Measurements from ENCODE around the gene SLC22A23. TPM values are rescaled to one million over a fixed set of nuclear protein-coding genes. Genes with fewer than 3 reads are reported as not detected.
A peak's percentile ranks its signal among the peaks of the same experiment; 100 is the strongest.

SLC22A23 gene
- total and polyA plus RNA-seq, 12 donors: 2.3 to 18.5 (median 5.3) TPM

GRCh38 chr6:3305216-3305565 lies 151.7 kb downstream of the SLC22A23 start:
- H3K4me1 ChIP-seq (replicated peaks in 1 of 2): no peaks in the 10 kb centered on the region
- intact Hi-C loops (cut with DNase I): no loop called here
- H3K4me3 ChIP-seq: no peak overlapping the region
- DNase-seq: peak in 1 of 7 donors; percentile 5
- TF ChIP-seq POLR2A (IDR thresholded peaks at IDR 0.05) (no peak), CTCF (IDR thresholded peaks at IDR 0.05) (no peak)
- WGBS, 4 donors: 87 to 97% (median 96%) methylated on average over 8 of the region's 8 CpGs
- H3K9me3 ChIP-seq (replicated peaks in 1 of 3): no peaks in the 10 kb centered on the region
- H3K27me3 ChIP-seq: no peaks in the 10 kb centered on the region
- H3K27ac ChIP-seq: no peak overlapping the region
- no peaks in the 10 kb centered on the region for H3K36me3 ChIP-seq (replicated peaks in 1 of 2)

- Histone ChIP-seq H3K27ac (no peak overlapping the region), H3K27me3 (no peaks in the 10 kb centered on the region), H3K9me3 (replicated peaks in 1 of 3) (no peaks in the 10 kb centered on the region), H3K4me3 (no peak overlapping the region), H3K4me1 (replicated peaks in 1 of 2) (no peaks in the 10 kb centered on the region), H3K36me3 (replicated peaks in 1 of 2) (no peaks in the 10 kb centered on the region)
- intact Hi-C loops (cut with DNase I): no loop called here
- WGBS, 4 donors: 90 to 93% (median 92%) methylated on average over 13 to 16 of the region's 16 CpGs
- peak in 1 of 7 donors; percentile 4 for DNase-seq
- TF ChIP-seq CTCF (IDR thresholded peaks at IDR 0.05) (no peak), POLR2A (IDR thresholded peaks at IDR 0.05) (no peak)
These were observed 152.2 kb downstream of the SLC22A23 start for GRCh38 chr6:3304500-3305215.

- TF ChIP-seq POLR2A (IDR thresholded peaks at IDR 0.05) (no peak), CTCF (IDR thresholded peaks at IDR 0.05) (no peak)
- intact Hi-C loops (cut with DNase I): no loop called here
- H3K27ac ChIP-seq: no peak overlapping the region
- no peaks in the 10 kb centered on the region for H3K9me3 ChIP-seq (replicated peaks in 1 of 3)
- no peak for DNase-seq
- H3K36me3 ChIP-seq (replicated peaks in 1 of 2): no peaks in the 10 kb centered on the region
- no peaks in the 10 kb centered on the region for H3K4me1 ChIP-seq (replicated peaks in 1 of 2)
- H3K4me3 ChIP-seq: no peak overlapping the region
- H3K27me3 ChIP-seq: no peaks in the 10 kb centered on the region
- 85 to 96% (median 89%) methylated on average over 3 of the region's 3 CpGs for WGBS, 4 donors
These were observed 152.9 kb downstream of the SLC22A23 start for GRCh38 chr6:3303795-3304411.

- TF ChIP-seq POLR2A (IDR thresholded peaks at IDR 0.05): no peak
- intact Hi-C loops (cut with DNase I): no loop called here
- Histone ChIP-seq H3K9me3 (replicated peaks in 1 of 3) (no peaks in the 10 kb centered on the region), H3K4me1 (replicated peaks in 1 of 2) (no peaks in the 10 kb centered on the region), H3K27ac (no peak overlapping the region), H3K4me3 (no peak overlapping the region), H3K27me3 (no peaks in the 10 kb centered on the region), H3K36me3 (replicated peaks in 1 of 2) (no peaks in the 10 kb centered on the region)
- WGBS, 4 donors: 96 to 97% (median 96%) methylated on average over 8 of the region's 8 CpGs
- no peak for DNase-seq
These were observed 155.3 kb downstream of the SLC22A23 start for GRCh38 chr6:3301506-3301905.

- 85 to 95% (median 93%) methylated on average over 10 of the region's 10 CpGs for WGBS, 4 donors
- H3K36me3 ChIP-seq (replicated peaks in 1 of 2): no peaks in the 10 kb centered on the region
- no peak for TF ChIP-seq CTCF (IDR thresholded peaks at IDR 0.05)
- no peak for TF ChIP-seq POLR2A (IDR thresholded peaks at IDR 0.05)
- no peak overlapping the region for H3K4me3 ChIP-seq
- intact Hi-C loops (cut with DNase I): no loop called here
- DNase-seq: peak in 1 of 7 donors; percentile 2
- H3K27me3 ChIP-seq: no peaks in the 10 kb centered on the region
- no peaks in the 10 kb centered on the region for H3K9me3 ChIP-seq (replicated peaks in 1 of 3)
- no peak overlapping the region for H3K27ac ChIP-seq
- no peaks in the 10 kb centered on the region for H3K4me1 ChIP-seq (replicated peaks in 1 of 2)
These were observed 157.6 kb downstream of the SLC22A23 start for GRCh38 chr6:3299221-3299620.

Data from adrenal gland (tissue), 12 donors.